Ovary (tissue), 9 donors: ENCODE results near the gene MYOM1. TPM values are rescaled to one million over a fixed set of nuclear protein-coding genes. Genes with fewer than 3 reads are reported as not detected.
A peak's percentile ranks its signal among the peaks of the same experiment; 100 is the strongest.
"Not testable (repeated sequence)": the region's sequence is repeated elsewhere in the genome, so short reads cannot be mapped to it uniquely, and the experiment has no call there.

Source experiments
- DNase-seq, 5 donors: peaks; one replicate each; pipeline ENCODE4 v3.0.0-alpha.2; 2019 to 2020
- H3K27ac ChIP-seq, 2 donors: fragments of 200-600 bp; one replicate each; pipeline versions ENCODE4 v1.5.1 to v1.8.0; 2019 to 2022
- H3K27me3 ChIP-seq: fragments of 200-600 bp; one replicate; pipeline ENCODE4 v1.8.0; 2022
- H3K36me3 ChIP-seq: fragments of 200-600 bp; sonication (generic); one replicate; pipeline ENCODE4 v1.5.1; 2019
- H3K4me1 ChIP-seq: one replicate; pipeline ENCODE4 v1.8.1; 2013; ENCODE audit warnings: mild to moderate bottlenecking, moderate library complexity; ENCODE audit not compliant: insufficient read depth
- H3K4me3 ChIP-seq: fragments of 200-600 bp; sonication (generic); one replicate; pipeline ENCODE4 v1.5.1; 2017
- H3K9me3 ChIP-seq, 2 donors: fragments of 200-600 bp in 1 of 2; sonication (generic) in 1 of 2; one replicate each; pipeline versions ENCODE4 v1.5.1 to v1.8.1; 2013 to 2019; ENCODE audit warnings: mild to moderate bottlenecking in 1 of 2, moderate library complexity in 1 of 2
- EP300 ChIP-seq: sonication (generic); formaldehyde crosslinking; IDR thresholded peaks from one replicate; pipeline ENCODE4 v1.6.1; 2017; ENCODE audit warnings: antibody characterized with exemption
- POLR2A ChIP-seq: fragments of 450-650 bp; IDR thresholded peaks from one replicate; pipeline ENCODE4 v1.6.1; 2017; ENCODE audit warnings: antibody characterized with exemption, mild to moderate bottlenecking, moderate library complexity
- WGBS, 3 donors: extraction: QIAGEN DNeasy Blood & Tissue Kit in 1 of 3; methylation state at CpG; one replicate each; pipeline versions ENCODE4 v1.1.5 to v1.1.7; 2013 to 2017; 5-methylcytosine and 5-hydroxymethylcytosine counted together
- intact Hi-C, 4 donors: fragments of 100-400 bp; cut with DNase I; formaldehyde crosslinking; loops; one replicate each; pipeline versions ENCODE4 v1.11.0 to v1.15.1; 2022 to 2023
- polyA plus RNA-seq, 2 donors: library from polyadenylated mRNA; stranded (reverse); fragments of 200-250 nt in 1 of 2; fragments of 350-450 nt in 1 of 2; fragmentation: Illumina TruSeq in 1 of 2; extraction: RNeasy Lipid Tissue Mini Kit (QIAGEN cat#74804) in 1 of 2; gene quantifications; one replicate each; pipeline ENCODE4 v1.2.3, GENCODE V29; 2013 to 2014
- total RNA-seq, 7 donors: library from RNA; depleted of rRNA in 2 of 7; stranded (reverse); fragments of >200 nt in 2 of 7; fragmentation: NEBNext Ultra II Directional in 3 of 7; extraction: Animal tissue kit (Norgen Biotek cat#: 25700) in 3 of 7; gene quantifications; one replicate each; pipeline versions ENCODE4 v1.1.0 to v1.2.4, GENCODE V29; 2016 to 2023
- TF ChIP-seq, protein P1 (sequence below), 3 donors: fragments of 450-650 bp in 2 of 3; fragments of 200-600 bp in 1 of 3; IDR thresholded peaks; one replicate each; pipeline versions ENCODE4 v1.5.1 to v1.8.0; 2016 to 2022; ENCODE audit warnings: antibody characterized with exemption in 3 of 3, mild to moderate bottlenecking in 1 of 3
- donor health status: DM: no; HTN: no; CAD: no; lungs with moderate emphysema.
- donor health status: DM: no; HTN: no; CAD: no.
- donor health status: Bipolar disorder and iron deficiency.
- donor health status: DM: yes; HTN: yes; CAD: no.
- donor health status: DM: no; HTN: no; CAD: no.
- donor health status: DM: yes; HTN: yes; CAD: no.

The MYOM1 gene
- total and polyA plus RNA-seq, 9 donors, result 0.69 to 21.0 (median 3.6) TPM

DNA sequence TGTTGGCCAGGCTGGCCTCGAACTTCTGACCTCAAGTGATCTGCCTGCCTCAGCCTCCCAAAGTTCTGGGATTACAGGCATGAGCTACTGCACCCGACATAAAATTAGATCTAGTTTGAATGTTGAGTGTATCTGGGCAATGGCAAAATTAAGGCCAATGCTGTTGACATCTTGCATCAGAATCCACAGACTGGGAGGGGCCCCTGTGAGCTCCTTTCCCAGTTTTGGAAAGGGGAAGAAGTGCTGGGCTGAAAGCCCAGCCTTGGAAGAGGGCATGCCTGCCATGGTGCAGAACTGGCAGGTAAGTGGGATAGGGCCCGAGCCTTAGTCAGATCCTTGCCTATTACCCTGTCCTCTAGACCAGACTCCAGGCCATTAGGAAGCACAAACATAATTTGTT is 4.5 kb upstream of the MYOM1 start:
- H3K36me3 ChIP-seq, result no peaks in the 10 kb centered on the region
- 71 to 94% (median 91%) methylated on average over 3 of the region's 3 CpGs for WGBS, 3 donors
- intact Hi-C loops, result loop anchor here in 1 of 4 donors (10.0 kb wide), 1 partner anchor 69 kb away; no protein-coding TSS in a partner anchor
- H3K27me3 ChIP-seq, result no peaks in the 10 kb centered on the region
- TF ChIP-seq, protein P1, sequence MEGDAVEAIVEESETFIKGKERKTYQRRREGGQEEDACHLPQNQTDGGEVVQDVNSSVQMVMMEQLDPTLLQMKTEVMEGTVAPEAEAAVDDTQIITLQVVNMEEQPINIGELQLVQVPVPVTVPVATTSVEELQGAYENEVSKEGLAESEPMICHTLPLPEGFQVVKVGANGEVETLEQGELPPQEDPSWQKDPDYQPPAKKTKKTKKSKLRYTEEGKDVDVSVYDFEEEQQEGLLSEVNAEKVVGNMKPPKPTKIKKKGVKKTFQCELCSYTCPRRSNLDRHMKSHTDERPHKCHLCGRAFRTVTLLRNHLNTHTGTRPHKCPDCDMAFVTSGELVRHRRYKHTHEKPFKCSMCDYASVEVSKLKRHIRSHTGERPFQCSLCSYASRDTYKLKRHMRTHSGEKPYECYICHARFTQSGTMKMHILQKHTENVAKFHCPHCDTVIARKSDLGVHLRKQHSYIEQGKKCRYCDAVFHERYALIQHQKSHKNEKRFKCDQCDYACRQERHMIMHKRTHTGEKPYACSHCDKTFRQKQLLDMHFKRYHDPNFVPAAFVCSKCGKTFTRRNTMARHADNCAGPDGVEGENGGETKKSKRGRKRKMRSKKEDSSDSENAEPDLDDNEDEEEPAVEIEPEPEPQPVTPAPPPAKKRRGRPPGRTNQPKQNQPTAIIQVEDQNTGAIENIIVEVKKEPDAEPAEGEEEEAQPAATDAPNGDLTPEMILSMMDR (IDR thresholded peaks at IDR 0.05), result no peak
- TF ChIP-seq POLR2A (no peak), EP300 (no peak)
- no peaks in the 10 kb centered on the region for H3K9me3 ChIP-seq
- no peak for DNase-seq
- no peak overlapping the region for H3K27ac ChIP-seq
- no peaks in the 10 kb centered on the region for H3K4me1 ChIP-seq
- H3K4me3 ChIP-seq, result no peak overlapping the region

DNA sequence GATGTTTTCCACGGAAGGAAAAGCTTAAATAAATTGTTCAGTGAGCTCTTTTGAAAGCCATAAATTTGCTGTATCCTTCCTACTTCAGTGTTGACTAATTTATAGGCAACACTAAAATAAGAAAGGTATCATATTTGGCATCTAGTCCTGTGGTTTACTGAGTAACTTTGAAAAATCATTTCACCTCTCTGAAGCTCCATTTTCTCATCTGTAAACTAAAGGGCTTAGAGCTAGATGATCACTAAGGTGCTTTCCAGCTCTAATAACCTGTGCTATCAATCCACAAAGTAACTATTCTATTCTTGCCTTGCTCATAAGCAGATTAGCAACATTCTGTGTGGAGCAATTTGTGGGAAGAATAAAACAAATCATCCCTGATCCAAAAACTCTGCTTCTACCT is 3.6 kb upstream of the MYOM1 start:
- no peak overlapping the region for H3K27ac ChIP-seq
- H3K4me1 ChIP-seq, result no peaks in the 10 kb centered on the region
- H3K27me3 ChIP-seq, result no peaks in the 10 kb centered on the region
- no peak for DNase-seq
- H3K36me3 ChIP-seq, result no peaks in the 10 kb centered on the region
- no peaks in the 10 kb centered on the region for H3K9me3 ChIP-seq
- intact Hi-C loops, result loop anchor here in 1 of 4 donors (10.0 kb wide), 1 partner anchor 69 kb away; no protein-coding TSS in a partner anchor
- WGBS, 3 donors, result 76 to 95% (median 83%) methylated on average over 1 of the region's 1 CpG
- no peak overlapping the region for H3K4me3 ChIP-seq
- TF ChIP-seq EP300, result no peak
- TF ChIP-seq, protein P1 (IDR thresholded peaks at IDR 0.05), result no peak
- no peak for TF ChIP-seq POLR2A

DNA sequence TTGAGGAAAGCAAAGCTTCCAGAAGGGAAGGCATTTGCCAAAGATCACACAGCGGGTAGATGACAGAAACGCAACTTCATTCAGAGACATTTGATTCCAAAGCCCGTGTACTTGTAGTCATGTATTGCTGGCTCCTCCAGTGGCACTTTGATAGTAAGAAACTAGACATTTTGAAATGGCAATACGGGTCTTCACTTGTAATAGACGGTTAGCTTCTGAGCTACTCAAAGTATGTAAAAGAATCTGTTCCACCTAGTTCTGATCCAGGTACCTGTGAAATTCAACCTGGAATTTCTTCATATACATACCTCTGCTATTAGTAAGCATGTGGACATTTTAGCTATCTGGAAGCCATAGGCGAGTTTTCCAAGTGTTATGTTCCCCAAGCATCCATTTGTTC is 1.7 kb upstream of the MYOM1 start:
- no peak for DNase-seq
- Histone ChIP-seq H3K4me3 (no peak overlapping the region), H3K27me3 (no peaks in the 10 kb centered on the region), H3K4me1 (no peaks in the 10 kb centered on the region), H3K9me3 (no peaks in the 10 kb centered on the region), H3K27ac (no peak overlapping the region), H3K36me3 (no peaks in the 10 kb centered on the region)
- WGBS, 3 donors, result 91 to 93% (median 93%) methylated on average over 6 of the region's 6 CpGs
- no peak for TF ChIP-seq POLR2A
- TF ChIP-seq, protein P1 (IDR thresholded peaks at IDR 0.05), result no peak
- no peak for TF ChIP-seq EP300
- intact Hi-C loops, result loop anchor here in 1 of 4 donors (10.0 kb wide), 1 partner anchor 67 kb away; no protein-coding TSS in a partner anchor

DNA sequence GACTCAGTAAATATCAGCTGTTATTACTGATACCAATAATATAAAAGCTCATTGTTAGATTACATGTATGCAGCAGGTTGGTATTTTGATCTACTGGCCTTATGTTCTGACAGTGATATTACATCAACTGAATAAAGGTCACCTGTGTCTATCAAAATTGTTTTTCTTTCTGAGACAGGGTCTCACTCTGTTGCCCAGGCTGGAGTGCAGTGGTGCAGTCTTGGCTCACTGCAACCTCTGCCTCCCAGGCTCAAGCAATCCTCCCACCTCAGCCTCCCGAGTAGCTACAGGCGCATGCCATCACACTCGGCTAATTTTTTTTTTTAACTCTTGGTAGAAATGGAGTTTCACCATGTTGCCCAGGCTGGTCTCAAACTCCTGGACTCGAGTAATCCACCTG is 1.1 kb upstream of the MYOM1 start:
- 77 to 88% (median 86%) methylated on average over 4 of the region's 4 CpGs for WGBS, 3 donors

DNA sequence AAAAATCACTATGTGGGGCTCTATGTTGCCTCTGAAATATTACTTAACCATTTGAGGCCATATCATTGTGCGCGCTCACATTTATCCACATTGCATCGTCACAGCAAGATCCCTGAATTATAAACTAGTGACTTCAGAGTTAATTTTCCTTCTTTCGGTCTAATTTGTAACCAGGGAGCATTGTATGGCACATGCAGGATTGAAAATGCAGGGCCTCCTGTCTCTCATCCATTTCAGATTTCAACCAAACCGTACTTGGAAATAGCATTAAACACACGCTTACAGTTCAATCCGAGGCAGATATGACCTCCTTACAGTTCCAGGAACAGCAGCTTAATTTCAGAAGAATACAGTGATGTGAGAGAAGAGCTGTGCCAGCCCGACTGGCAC is 532 bp downstream of the MYOM1 start:
- 58 to 80% (median 67%) methylated on average over 8 of the region's 8 CpGs for WGBS, 3 donors
- no peaks in the 10 kb centered on the region for H3K4me1 ChIP-seq
- no peak overlapping the region for H3K27ac ChIP-seq
- no peaks in the 10 kb centered on the region for H3K9me3 ChIP-seq
- intact Hi-C loops, result no loop called here
- no peaks in the 10 kb centered on the region for H3K27me3 ChIP-seq
- no peak for DNase-seq
- TF ChIP-seq, protein P1 (IDR thresholded peaks at IDR 0.05), result no peak
- TF ChIP-seq POLR2A, result no peak
- no peak for TF ChIP-seq EP300
- peak overlapping the region; percentile 12 for H3K4me3 ChIP-seq
- no peaks in the 10 kb centered on the region for H3K36me3 ChIP-seq

More for the DNA sequence above, 1.1 kb upstream of the MYOM1 start:
- H3K4me3 ChIP-seq, H3K27ac ChIP-seq, DNase-seq, H3K27me3 ChIP-seq, H3K9me3 ChIP-seq, H3K4me1 ChIP-seq, H3K36me3 ChIP-seq: not testable (repeated sequence)
- intact Hi-C loops, result loop anchor here in 1 of 4 donors (10.0 kb wide), 1 partner anchor 66 kb away; no protein-coding TSS in a partner anchor
